ENCODE measurements around the gene TCEANC2.
"Not testable (repeated sequence)": the region's sequence is repeated elsewhere in the genome, so short reads cannot be mapped to it uniquely, and the experiment has no call there.

The TCEANC2 gene

GRCh38 chr1:54028306-54029251 is 24.8 kb upstream of the TCEANC2 start:
- FAIRE-seq (no peak), DNase-seq (ENCODE audit: insufficient read length, low spot score) (no peak)
- no peak for TF ChIP-seq CTCF (IDR thresholded peaks at IDR 0.05; ENCODE audit: insufficient read depth, missing control alignments)

GRCh38 chr1:54037476-54037875 is 15.9 kb upstream of the TCEANC2 start:
- no peak for TF ChIP-seq CTCF (IDR thresholded peaks at IDR 0.05; ENCODE audit: insufficient read depth, missing control alignments)
- DNase-seq (ENCODE audit: insufficient read length, low spot score) (no peak), FAIRE-seq (no peak)

- TF ChIP-seq CTCF (IDR thresholded peaks at IDR 0.05; ENCODE audit: insufficient read depth, missing control alignments) = no peak
- no peak for FAIRE-seq
- no peak for DNase-seq (ENCODE audit: insufficient read length, low spot score)
Measured at GRCh38 chr1:54041806-54042205, 11.6 kb upstream of the TCEANC2 start.

- no peak for FAIRE-seq
- DNase-seq (ENCODE audit: insufficient read length, low spot score) = no peak
- no peak for TF ChIP-seq CTCF (IDR thresholded peaks at IDR 0.05; ENCODE audit: insufficient read depth, missing control alignments)
Measured at GRCh38 chr1:54045496-54045895, 7.9 kb upstream of the TCEANC2 start.

GRCh38 chr1:54046671-54047383 is 6.6 kb upstream of the TCEANC2 start:
- no peak for TF ChIP-seq CTCF (IDR thresholded peaks at IDR 0.05; ENCODE audit: insufficient read depth, missing control alignments)
- FAIRE-seq (no peak), DNase-seq (ENCODE audit: insufficient read length, low spot score) (no peak)

GRCh38 chr1:54047384-54048305 is 5.8 kb upstream of the TCEANC2 start:
- TF ChIP-seq CTCF (IDR thresholded peaks at IDR 0.05; ENCODE audit: insufficient read depth, missing control alignments) = no peak
- FAIRE-seq = no peak

GRCh38 chr1:54050435-54050834 is 3.0 kb upstream of the TCEANC2 start:
- DNase-seq (ENCODE audit: insufficient read length, low spot score); FAIRE-seq: not testable (repeated sequence)

More at GRCh38 chr1:54047384-54048305, 5.8 kb upstream of the TCEANC2 start:
- DNase-seq (ENCODE audit: insufficient read length, low spot score) = no peak
